ENCODE results near the gene ASB6. TPM values are rescaled to one million over a fixed set of nuclear protein-coding genes. Genes with fewer than 3 reads are reported as not detected.

Gene ASB6
- total RNA-seq, 1 donor from 2014 or later: 21.9 TPM

DNA sequence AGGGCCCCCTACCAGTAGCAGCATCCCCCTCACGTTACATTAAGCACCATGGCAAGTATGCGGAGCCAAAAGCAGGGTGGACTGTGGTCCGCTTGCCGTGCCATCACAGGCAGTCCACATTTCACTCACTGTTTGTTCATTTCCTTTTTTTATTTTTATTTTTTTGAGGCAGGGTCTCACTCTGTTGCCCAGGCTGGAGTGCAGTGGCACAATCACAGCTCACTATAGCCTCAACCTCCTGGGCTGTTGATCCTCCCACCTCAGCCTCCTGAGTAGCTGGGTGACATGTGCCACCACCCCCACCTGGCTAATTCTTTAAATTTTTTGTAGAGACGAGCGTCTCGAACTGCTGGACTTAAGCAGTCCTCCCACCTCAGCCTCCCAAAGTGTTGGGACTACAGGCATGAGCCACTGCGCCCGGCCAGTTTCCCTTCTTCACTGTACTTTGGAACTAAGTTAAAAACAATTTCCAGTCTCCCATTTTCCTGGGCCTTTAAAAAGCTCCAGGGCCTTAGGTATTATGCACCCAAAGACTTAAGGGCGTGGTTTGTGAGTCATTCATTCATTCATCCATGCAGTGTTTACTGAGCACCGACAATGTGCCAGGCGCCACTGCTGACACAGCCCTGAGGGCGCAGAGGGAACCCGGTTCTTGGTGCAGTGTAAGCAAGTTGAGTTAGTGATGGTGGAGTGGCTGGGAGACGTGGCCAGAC is 43.4 kb upstream of the ASB6 start:
- peaks cover 5% of the 10 kb centered on the region for H3K27me3 Mint-ChIP-seq (ENCODE audit: low read depth)
- no peak for DNase-seq (ENCODE audit: low read depth, low spot score)
- no peaks in the 10 kb centered on the region for H3K9me3 Mint-ChIP-seq
- no peaks in the 10 kb centered on the region for H3K4me1 Mint-ChIP-seq
- TF ChIP-seq, protein P1, sequence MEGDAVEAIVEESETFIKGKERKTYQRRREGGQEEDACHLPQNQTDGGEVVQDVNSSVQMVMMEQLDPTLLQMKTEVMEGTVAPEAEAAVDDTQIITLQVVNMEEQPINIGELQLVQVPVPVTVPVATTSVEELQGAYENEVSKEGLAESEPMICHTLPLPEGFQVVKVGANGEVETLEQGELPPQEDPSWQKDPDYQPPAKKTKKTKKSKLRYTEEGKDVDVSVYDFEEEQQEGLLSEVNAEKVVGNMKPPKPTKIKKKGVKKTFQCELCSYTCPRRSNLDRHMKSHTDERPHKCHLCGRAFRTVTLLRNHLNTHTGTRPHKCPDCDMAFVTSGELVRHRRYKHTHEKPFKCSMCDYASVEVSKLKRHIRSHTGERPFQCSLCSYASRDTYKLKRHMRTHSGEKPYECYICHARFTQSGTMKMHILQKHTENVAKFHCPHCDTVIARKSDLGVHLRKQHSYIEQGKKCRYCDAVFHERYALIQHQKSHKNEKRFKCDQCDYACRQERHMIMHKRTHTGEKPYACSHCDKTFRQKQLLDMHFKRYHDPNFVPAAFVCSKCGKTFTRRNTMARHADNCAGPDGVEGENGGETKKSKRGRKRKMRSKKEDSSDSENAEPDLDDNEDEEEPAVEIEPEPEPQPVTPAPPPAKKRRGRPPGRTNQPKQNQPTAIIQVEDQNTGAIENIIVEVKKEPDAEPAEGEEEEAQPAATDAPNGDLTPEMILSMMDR (conservative IDR thresholded peaks at IDR 0.05): no peak
- no peaks in the 10 kb centered on the region for H3K36me3 Mint-ChIP-seq (ENCODE audit: low read depth)
- H3K27ac Mint-ChIP-seq (ENCODE audit: unreplicated experiment): no peak overlapping the region
- no peak overlapping the region for H3K4me3 Mint-ChIP-seq

DNA sequence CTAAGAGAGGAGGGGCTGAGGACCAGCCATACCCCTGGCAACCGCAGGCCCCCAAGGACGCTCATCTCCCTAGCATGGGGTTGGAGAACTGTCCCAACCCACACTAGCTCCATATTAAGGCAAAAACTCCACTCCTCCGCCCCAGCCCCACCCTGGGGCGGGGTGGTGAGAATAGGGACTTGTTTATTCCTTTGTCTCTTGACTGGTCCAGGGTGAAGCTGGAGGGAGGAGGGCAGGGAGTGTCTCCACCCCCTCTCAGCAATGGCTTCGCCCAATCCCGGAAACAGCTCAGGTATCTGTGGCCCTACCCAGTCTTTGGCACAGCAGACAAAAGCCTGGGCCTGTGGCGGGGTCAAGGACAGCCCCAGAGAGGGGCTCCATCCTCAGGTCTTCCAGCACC is 40.4 kb upstream of the ASB6 start:
- TF ChIP-seq, protein P1 (conservative IDR thresholded peaks at IDR 0.05): no peak
- DNase-seq (ENCODE audit: low read depth, low spot score): no peak
- Mint-ChIP-seq H3K4me1 (peaks cover 5% of the 10 kb centered on the region), H3K9me3 (no peaks in the 10 kb centered on the region), H3K4me3 (no peak overlapping the region), H3K27me3 (ENCODE audit: low read depth) (peaks cover 5% of the 10 kb centered on the region), H3K27ac (ENCODE audit: unreplicated experiment) (no peak overlapping the region), H3K36me3 (ENCODE audit: low read depth) (no peaks in the 10 kb centered on the region)

DNA sequence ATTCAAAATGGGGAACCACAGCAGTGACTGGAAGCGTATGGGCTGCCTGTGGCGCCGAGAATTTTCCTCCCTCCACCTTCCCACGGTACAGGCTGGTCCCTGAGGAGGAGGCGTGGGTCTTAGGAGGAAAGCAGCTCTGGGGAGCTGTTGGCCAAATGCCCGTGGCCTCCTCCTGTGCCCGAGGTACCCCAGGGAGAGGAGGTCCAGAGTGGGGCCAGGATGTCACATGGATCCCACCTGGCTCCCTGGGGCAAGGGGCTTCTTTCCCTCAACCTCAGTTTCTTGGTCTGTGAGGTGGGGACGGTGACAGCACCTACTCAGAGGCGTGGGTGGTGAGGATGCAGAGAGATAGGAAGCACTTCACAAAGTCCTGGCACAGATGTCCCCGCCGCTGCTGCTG is 40.0 kb upstream of the ASB6 start:
- Mint-ChIP-seq H3K4me1 (peaks cover 5% of the 10 kb centered on the region), H3K27me3 (ENCODE audit: low read depth) (peaks cover 6% of the 10 kb centered on the region), H3K36me3 (ENCODE audit: low read depth) (no peaks in the 10 kb centered on the region), H3K4me3 (no peak overlapping the region), H3K9me3 (no peaks in the 10 kb centered on the region), H3K27ac (ENCODE audit: unreplicated experiment) (no peak overlapping the region)
- TF ChIP-seq, protein P1 (conservative IDR thresholded peaks at IDR 0.05): no peak
- no peak for DNase-seq (ENCODE audit: low read depth, low spot score)

GRCh38 chr9:129679537-129679936 is 37.6 kb upstream of the ASB6 start:
- H3K4me1 Mint-ChIP-seq: peaks cover 5% of the 10 kb centered on the region
- H3K4me3 Mint-ChIP-seq: no peak overlapping the region
- DNase-seq (ENCODE audit: low read depth, low spot score): no peak
- no peaks in the 10 kb centered on the region for H3K9me3 Mint-ChIP-seq
- H3K27me3 Mint-ChIP-seq (ENCODE audit: low read depth): peaks cover 7% of the 10 kb centered on the region
- no peaks in the 10 kb centered on the region for H3K36me3 Mint-ChIP-seq (ENCODE audit: low read depth)
- TF ChIP-seq, protein P1 (conservative IDR thresholded peaks at IDR 0.05): no peak
- H3K27ac Mint-ChIP-seq (ENCODE audit: unreplicated experiment): no peak overlapping the region

DNA sequence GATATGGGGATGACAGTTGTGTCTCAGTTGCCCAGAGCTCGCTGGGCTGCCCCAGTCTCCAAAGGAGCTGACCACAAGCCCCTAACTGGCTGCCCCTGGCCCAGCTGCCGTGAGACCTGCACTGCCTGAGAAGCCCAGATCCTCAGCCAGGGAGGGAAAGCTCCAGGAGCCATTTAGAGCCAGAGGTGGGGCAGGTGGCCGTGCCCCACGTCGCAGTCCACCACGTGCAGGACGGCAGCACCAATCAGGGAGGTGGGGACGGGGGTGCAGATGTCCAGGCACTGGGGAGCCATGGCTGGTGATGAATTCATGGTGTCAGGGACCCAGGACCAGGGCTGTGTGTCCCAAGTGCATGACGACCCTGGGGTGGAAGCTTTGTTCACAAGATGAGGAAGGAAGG is 36.9 kb upstream of the ASB6 start:
- H3K36me3 Mint-ChIP-seq (ENCODE audit: low read depth): no peaks in the 10 kb centered on the region
- no peak overlapping the region for H3K4me3 Mint-ChIP-seq
- no peaks in the 10 kb centered on the region for H3K9me3 Mint-ChIP-seq
- H3K27me3 Mint-ChIP-seq (ENCODE audit: low read depth): peaks cover 7% of the 10 kb centered on the region
- no peak overlapping the region for H3K27ac Mint-ChIP-seq (ENCODE audit: unreplicated experiment)
- H3K4me1 Mint-ChIP-seq: peaks cover 5% of the 10 kb centered on the region
- TF ChIP-seq, protein P1 (conservative IDR thresholded peaks at IDR 0.05): no peak
- no peak for DNase-seq (ENCODE audit: low read depth, low spot score)
